Stimulated activated CD4-positive, alpha-beta T cell treated with anti-CD3 and anti-CD28 coated beads, Interleukin-4, amount 100 ng/mL, for 1 hour (primary cell): ENCODE data around the gene HSPA5.
"Not testable (repeated sequence)": the region's sequence is repeated elsewhere in the genome, so short reads cannot be mapped to it uniquely, and the experiment has no call there.

Source experiments
- DNase-seq: peaks from one replicate; pipeline ENCODE4 v3.0.0-alpha.2; 2020

Gene HSPA5

GRCh38 chr9:125241000-125241862, at the start of gene HSPA5:
Gene HSPA5, minus strand, starts transcription at chr9:125241343. Its CDS starts 217 bp downstream, at chr9:125241126.
- DNase-seq, result peak; percentile 99

GRCh38 chr9:125286935-125287433, 45.8 kb upstream of the HSPA5 start:
- DNase-seq, result not testable (repeated sequence)

- DNase-seq, result no peak
Observed at GRCh38 chr9:125284855-125285254, 43.7 kb upstream of the HSPA5 start.

- DNase-seq, result no peak
Observed at GRCh38 chr9:125280945-125281344, 39.8 kb upstream of the HSPA5 start.

GRCh38 chr9:125277411-125277810, 36.3 kb upstream of the HSPA5 start:
- no peak for DNase-seq

- DNase-seq, result no peak
Observed at GRCh38 chr9:125276771-125277170, 35.6 kb upstream of the HSPA5 start.

GRCh38 chr9:125272697-125273096, 31.6 kb upstream of the HSPA5 start:
- no peak for DNase-seq

- no peak for DNase-seq
Observed at GRCh38 chr9:125271081-125271480, 29.9 kb upstream of the HSPA5 start.

GRCh38 chr9:125269014-125269397, 27.9 kb upstream of the HSPA5 start:
- DNase-seq, result no peak

GRCh38 chr9:125268394-125269013, 27.4 kb upstream of the HSPA5 start:
- no peak for DNase-seq

GRCh38 chr9:125264068-125264467, 22.9 kb upstream of the HSPA5 start:
- DNase-seq, result not testable (repeated sequence)

- no peak for DNase-seq
Observed at GRCh38 chr9:125262294-125262991, 21.3 kb upstream of the HSPA5 start.

DNA sequence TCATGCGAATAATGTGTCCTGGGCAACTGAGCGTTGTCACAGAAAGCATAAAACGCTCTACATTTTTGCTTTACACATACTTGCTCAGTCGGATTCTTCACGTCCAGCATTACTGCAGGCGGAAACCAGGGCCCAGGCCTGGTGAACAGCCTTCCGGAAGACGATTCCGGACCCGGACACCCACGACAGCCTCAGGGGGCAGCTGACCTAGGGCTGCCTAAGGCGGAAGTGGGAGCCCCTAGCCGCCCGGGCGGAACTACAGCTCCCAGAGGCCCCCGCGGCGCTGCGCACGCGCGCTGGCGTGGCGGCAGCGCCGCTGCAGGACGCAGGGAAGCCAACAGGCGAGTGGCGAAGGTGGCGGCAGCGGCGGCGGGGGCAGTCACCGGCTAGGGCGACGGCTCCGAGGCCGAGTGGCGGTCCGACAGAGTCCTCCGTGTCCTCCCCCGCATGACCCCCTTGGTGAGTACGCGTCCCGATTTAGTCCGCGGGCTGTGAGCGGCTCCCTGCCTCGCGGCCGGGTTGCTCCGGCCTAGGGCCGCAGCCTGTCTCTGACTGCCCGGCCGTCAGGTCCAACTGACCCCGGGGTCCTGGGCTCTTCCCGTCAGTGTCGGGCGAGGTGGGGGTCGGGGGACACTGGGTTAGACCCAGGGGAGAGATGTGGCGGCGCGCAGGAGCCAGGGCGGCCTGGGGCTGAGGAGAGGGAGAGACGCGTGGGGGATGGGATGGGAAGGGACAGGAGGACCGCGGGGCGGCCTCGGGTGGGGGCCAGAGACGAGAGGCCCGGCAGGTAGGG, 20.6 kb upstream of the HSPA5 start, which contains the start of gene GAPVD1:
Gene GAPVD1, plus strand, starts transcription at position 326 of the 793 bp plus-strand sequence. CDS start 37,096 bp downstream, outside the sequence.
- DNase-seq, result peak; percentile 86

GRCh38 chr9:125260561-125260960, 19.4 kb upstream of the HSPA5 start:
- DNase-seq, result no peak

GRCh38 chr9:125258832-125259534, 17.8 kb upstream of the HSPA5 start:
- DNase-seq, result no peak

DNA sequence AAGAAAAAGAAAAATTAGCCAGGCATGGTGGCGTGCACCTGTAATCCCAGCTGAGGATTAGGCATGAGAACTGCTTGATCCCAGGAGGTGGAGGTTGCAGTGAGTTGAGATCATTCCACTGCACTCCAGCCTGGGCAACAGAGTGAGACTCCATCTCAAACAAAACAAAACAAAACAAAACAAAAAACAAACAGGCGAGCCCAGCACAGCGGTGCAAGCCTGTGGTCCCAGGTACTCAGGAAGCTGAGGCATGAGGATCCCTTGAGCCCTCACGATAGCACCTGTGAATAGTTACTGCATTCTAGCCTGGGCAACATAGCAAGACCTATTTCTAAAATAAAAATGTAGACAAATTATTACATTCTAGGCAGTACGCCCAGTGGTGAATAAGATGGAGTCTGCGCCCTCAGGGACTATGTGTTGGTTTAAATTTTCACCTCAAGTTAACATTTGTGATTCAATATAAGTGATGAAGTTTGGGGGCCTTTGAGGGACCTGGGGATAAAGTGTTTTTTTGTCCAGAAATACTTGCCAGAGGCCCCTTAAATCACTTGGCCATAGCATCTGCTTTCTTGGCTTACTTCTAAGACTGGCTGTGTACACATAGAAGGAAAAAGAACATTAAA, 17.1 kb upstream of the HSPA5 start:
- no peak for DNase-seq

DNA sequence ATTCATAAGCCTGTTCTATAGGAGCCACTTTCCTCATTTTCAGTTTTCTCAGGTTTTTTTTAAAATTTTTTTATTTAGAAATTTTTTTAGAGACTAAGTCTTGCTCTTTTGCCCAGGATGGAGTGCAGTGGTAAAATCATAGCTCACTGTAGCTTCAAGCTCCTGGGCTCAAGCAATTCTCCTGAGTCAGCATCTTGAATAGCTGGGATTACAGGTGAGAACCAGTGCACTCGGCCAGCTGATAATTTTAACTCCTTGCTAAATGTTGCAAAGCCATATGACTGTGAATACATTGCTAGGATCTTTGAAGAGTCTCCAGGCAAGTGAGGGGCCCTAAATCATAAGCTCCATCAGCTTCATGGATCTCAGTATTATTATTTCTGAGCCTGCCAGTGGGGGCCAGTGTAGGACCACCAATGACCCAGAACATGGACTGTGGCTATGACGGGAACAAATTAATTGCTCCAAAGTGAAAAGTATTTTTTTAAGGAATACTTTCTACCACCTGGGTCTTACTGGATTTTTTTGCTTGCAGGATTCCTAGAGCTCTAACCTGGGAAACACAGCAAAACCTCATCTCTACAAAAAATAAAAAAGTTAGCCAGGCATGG, 14.7 kb upstream of the HSPA5 start:
- DNase-seq, result no peak

DNA sequence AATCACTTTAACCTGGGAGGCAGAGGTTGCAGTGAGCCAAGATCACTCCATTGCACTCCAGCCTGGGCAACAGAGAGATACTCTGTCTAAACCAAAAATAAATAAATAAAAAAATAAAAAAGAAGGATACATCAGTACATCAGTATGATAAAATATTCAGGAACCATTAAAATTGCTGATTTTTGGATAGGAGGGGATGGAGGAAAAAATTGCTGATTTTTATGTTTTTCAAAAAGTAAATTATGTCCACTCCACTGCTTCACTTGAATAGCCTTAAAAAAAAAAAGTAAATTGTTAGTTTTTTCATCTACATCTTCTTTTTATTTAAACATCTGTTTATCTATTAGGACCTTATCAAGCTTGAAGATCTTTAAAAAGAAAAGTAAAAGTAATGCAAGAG, 13.1 kb upstream of the HSPA5 start:
- no peak for DNase-seq

DNA sequence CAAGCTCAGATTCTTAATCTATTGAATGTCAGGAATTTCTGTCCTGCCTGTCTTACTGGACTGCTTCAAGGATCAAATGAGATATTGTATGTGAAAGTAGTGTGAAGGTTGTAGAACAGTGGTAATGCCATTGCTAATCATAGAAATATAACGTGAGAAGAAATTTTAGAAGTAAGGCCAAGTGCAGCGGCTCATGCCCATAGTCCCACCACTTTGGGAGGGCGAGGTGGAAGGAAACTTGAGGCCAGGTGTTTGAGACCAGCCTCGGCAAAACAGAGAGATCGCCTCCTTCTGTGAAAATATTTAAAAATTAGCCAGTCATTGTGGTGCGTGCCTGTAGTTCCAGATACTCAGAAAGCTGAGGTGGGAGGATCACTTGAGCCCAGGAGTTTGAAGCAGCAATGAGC, 5.1 kb upstream of the HSPA5 start:
- no peak for DNase-seq

- no peak for DNase-seq
Observed at GRCh38 chr9:125243792-125244260, 2.7 kb upstream of the HSPA5 start.
